Central memory CD8-positive, alpha-beta T cell (primary cell): ENCODE data around the gene ZFAND3.

ENCODE experiments used
- ATAC-seq: fragments of 150-1000 bp; cut with Tn5 transposase; replicated peaks from 2 replicates; pipeline ENCODE4 v1.10.0; 2022; ENCODE audit warnings: mild to moderate bottlenecking, moderate FRiP score, moderate number of reproducible peaks; ENCODE audit not compliant: poor library complexity, severe bottlenecking; ENCODE audit errors: extremely low read depth
- DNase-seq, 2 donors: peaks; one replicate each; pipeline ENCODE4 v3.0.0; 2021; ENCODE audit warnings: low spot score in 2 of 2
- H3K27ac Mint-ChIP-seq: one replicate; pipeline ENCODE4 v1.8.0; 2022; ENCODE audit warnings: low read depth, mild to moderate bottlenecking, moderate library complexity, mixed read lengths
- H3K27me3 Mint-ChIP-seq: one replicate; pipeline ENCODE4 v1.8.0; 2022; ENCODE audit warnings: mixed read lengths
- H3K36me3 Mint-ChIP-seq: one replicate; pipeline ENCODE4 v1.8.0; 2022; ENCODE audit warnings: mild to moderate bottlenecking, moderate library complexity, mixed read lengths; ENCODE audit not compliant: insufficient read depth
- H3K4me1 Mint-ChIP-seq: one replicate; pipeline ENCODE4 v1.8.0; 2022; ENCODE audit warnings: mixed read lengths
- H3K4me3 Mint-ChIP-seq: one replicate; pipeline ENCODE4 v1.8.0; 2022; ENCODE audit warnings: mild to moderate bottlenecking, moderate library complexity, mixed read lengths
- H3K9me3 Mint-ChIP-seq: one replicate; pipeline ENCODE4 v1.8.0; 2022; ENCODE audit warnings: mixed read lengths

The ZFAND3 gene

GRCh38 chr6:38146021-38146733 is 326.6 kb downstream of the ZFAND3 start:
- Mint-ChIP-seq H3K27me3 (no peaks in the 10 kb centered on the region), H3K36me3 (peaks cover 18% of the 10 kb centered on the region), H3K27ac (no peak overlapping the region), H3K4me1 (peaks cover 38% of the 10 kb centered on the region), H3K9me3 (no peaks in the 10 kb centered on the region), H3K4me3 (no peak overlapping the region)
- DNase-seq (no peak), ATAC-seq (no peak)

GRCh38 chr6:38146734-38147027 is 327.2 kb downstream of the ZFAND3 start:
- no peak for DNase-seq
- ATAC-seq = no peak

GRCh38 chr6:38148606-38149005 is 329.1 kb downstream of the ZFAND3 start:
- Mint-ChIP-seq H3K4me1 (peaks cover 32% of the 10 kb centered on the region), H3K27ac (no peak overlapping the region), H3K36me3 (peaks cover 17% of the 10 kb centered on the region), H3K4me3 (no peak overlapping the region), H3K9me3 (no peaks in the 10 kb centered on the region), H3K27me3 (no peaks in the 10 kb centered on the region)
- DNase-seq (no peak), ATAC-seq (no peak)

More at GRCh38 chr6:38146734-38147027, 327.2 kb downstream of the ZFAND3 start:
- peaks cover 38% of the 10 kb centered on the region for H3K4me1 Mint-ChIP-seq
- peaks cover 16% of the 10 kb centered on the region for H3K36me3 Mint-ChIP-seq
- no peaks in the 10 kb centered on the region for H3K9me3 Mint-ChIP-seq
- no peaks in the 10 kb centered on the region for H3K27me3 Mint-ChIP-seq
- no peak overlapping the region for H3K27ac Mint-ChIP-seq
- no peak overlapping the region for H3K4me3 Mint-ChIP-seq

GRCh38 chr6:38149531-38149930 is 330.0 kb downstream of the ZFAND3 start:
- H3K36me3 Mint-ChIP-seq = peaks cover 17% of the 10 kb centered on the region
- DNase-seq = no peak

GRCh38 chr6:38150021-38150420 is 330.5 kb downstream of the ZFAND3 start:
- Mint-ChIP-seq H3K9me3 (no peaks in the 10 kb centered on the region), H3K4me1 (peaks cover 30% of the 10 kb centered on the region), H3K36me3 (peaks cover 18% of the 10 kb centered on the region), H3K27ac (peak overlapping the region; percentile 47), H3K27me3 (no peaks in the 10 kb centered on the region), H3K4me3 (no peak overlapping the region)
- ATAC-seq (no peak), DNase-seq (no peak)

More at GRCh38 chr6:38149531-38149930, 330.0 kb downstream of the ZFAND3 start:
- Mint-ChIP-seq H3K27ac (no peak overlapping the region), H3K27me3 (no peaks in the 10 kb centered on the region), H3K9me3 (no peaks in the 10 kb centered on the region), H3K4me3 (no peak overlapping the region), H3K4me1 (peaks cover 32% of the 10 kb centered on the region)
- no peak for ATAC-seq

GRCh38 chr6:38150681-38151296 is 331.3 kb downstream of the ZFAND3 start:
- no peak for DNase-seq
- H3K4me1 Mint-ChIP-seq = peaks cover 26% of the 10 kb centered on the region

GRCh38 chr6:38151580-38152500 is 332.3 kb downstream of the ZFAND3 start:
- no peak overlapping the region for H3K4me3 Mint-ChIP-seq
- no peaks in the 10 kb centered on the region for H3K9me3 Mint-ChIP-seq
- H3K4me1 Mint-ChIP-seq = peaks cover 16% of the 10 kb centered on the region
- DNase-seq (no peak), ATAC-seq (no peak)
- peaks cover 18% of the 10 kb centered on the region for H3K36me3 Mint-ChIP-seq
- no peaks in the 10 kb centered on the region for H3K27me3 Mint-ChIP-seq
- H3K27ac Mint-ChIP-seq = no peak overlapping the region

More at GRCh38 chr6:38150681-38151296, 331.3 kb downstream of the ZFAND3 start:
- ATAC-seq = no peak
- Mint-ChIP-seq H3K27ac (peak overlapping the region; percentile 47), H3K4me3 (no peak overlapping the region), H3K9me3 (no peaks in the 10 kb centered on the region), H3K36me3 (peaks cover 19% of the 10 kb centered on the region), H3K27me3 (no peaks in the 10 kb centered on the region)

GRCh38 chr6:38152620-38153019 is 333.1 kb downstream of the ZFAND3 start:
- Mint-ChIP-seq H3K27me3 (no peaks in the 10 kb centered on the region), H3K36me3 (peaks cover 15% of the 10 kb centered on the region), H3K9me3 (no peaks in the 10 kb centered on the region), H3K4me1 (peaks cover 14% of the 10 kb centered on the region), H3K27ac (no peak overlapping the region), H3K4me3 (no peak overlapping the region)
- DNase-seq (no peak), ATAC-seq (no peak)

GRCh38 chr6:38153076-38153797 is 333.7 kb downstream of the ZFAND3 start:
- DNase-seq (no peak), ATAC-seq (no peak)
- H3K27me3 Mint-ChIP-seq = no peaks in the 10 kb centered on the region
- H3K4me3 Mint-ChIP-seq = no peak overlapping the region
- H3K4me1 Mint-ChIP-seq = peaks cover 20% of the 10 kb centered on the region
- H3K9me3 Mint-ChIP-seq = no peaks in the 10 kb centered on the region
- H3K36me3 Mint-ChIP-seq = peaks cover 20% of the 10 kb centered on the region
- no peak overlapping the region for H3K27ac Mint-ChIP-seq

- peaks cover 4% of the 10 kb centered on the region for H3K9me3 Mint-ChIP-seq
These were observed 334.3 kb downstream of the ZFAND3 start for GRCh38 chr6:38153798-38154345.

GRCh38 chr6:38154731-38155130 is 335.2 kb downstream of the ZFAND3 start:
- H3K4me1 Mint-ChIP-seq = peaks cover 27% of the 10 kb centered on the region
- H3K9me3 Mint-ChIP-seq = peaks cover 6% of the 10 kb centered on the region
- H3K36me3 Mint-ChIP-seq = peaks cover 26% of the 10 kb centered on the region
- DNase-seq = no peak
- no peak overlapping the region for H3K4me3 Mint-ChIP-seq
- H3K27ac Mint-ChIP-seq = peak overlapping the region; percentile 25
- H3K27me3 Mint-ChIP-seq = no peaks in the 10 kb centered on the region
- no peak for ATAC-seq

More at GRCh38 chr6:38153798-38154345, 334.3 kb downstream of the ZFAND3 start:
- H3K36me3 Mint-ChIP-seq = peaks cover 22% of the 10 kb centered on the region
- no peaks in the 10 kb centered on the region for H3K27me3 Mint-ChIP-seq
- DNase-seq = no peak
- H3K27ac Mint-ChIP-seq = no peak overlapping the region
- H3K4me1 Mint-ChIP-seq = peaks cover 24% of the 10 kb centered on the region
- no peak for ATAC-seq
- H3K4me3 Mint-ChIP-seq = no peak overlapping the region

- no peaks in the 10 kb centered on the region for H3K27me3 Mint-ChIP-seq
- H3K4me3 Mint-ChIP-seq = no peak overlapping the region
- H3K27ac Mint-ChIP-seq = peak overlapping the region; percentile 25
- peaks cover 31% of the 10 kb centered on the region for H3K36me3 Mint-ChIP-seq
- H3K9me3 Mint-ChIP-seq = peaks cover 10% of the 10 kb centered on the region
- DNase-seq = no peak
- H3K4me1 Mint-ChIP-seq = peaks cover 27% of the 10 kb centered on the region
- no peak for ATAC-seq
These were observed 335.6 kb downstream of the ZFAND3 start for GRCh38 chr6:38155144-38155543.
